Transverse colon (tissue), 4 donors: ENCODE data around the gene KCNT2. TPM values are rescaled to one million over a fixed set of nuclear protein-coding genes. Genes with fewer than 3 reads are reported as not detected.

Source experiments
- DNase-seq: peaks from one replicate; pipeline ENCODE4 v3.0.0-alpha.2; 2019
- H3K27ac ChIP-seq, 4 donors: fragments of 200-600 bp; sonication (generic); 2 replicates each; pipeline ENCODE4 v1.5.1; 2016 to 2018; ENCODE audit warnings: inconsistent platforms in 4 of 4
- H3K27me3 ChIP-seq: fragments of 200-600 bp; sonication (generic); 2 replicates; pipeline ENCODE4 v1.5.1; 2017; ENCODE audit warnings: inconsistent platforms
- H3K36me3 ChIP-seq, 4 donors: fragments of 200-600 bp; sonication (generic); 2 replicates each; pipeline ENCODE4 v1.5.1; 2017 to 2019; ENCODE audit warnings: inconsistent platforms in 4 of 4
- H3K4me1 ChIP-seq, 4 donors: fragments of 200-600 bp; sonication (generic); 2 replicates each; pipeline ENCODE4 v1.5.1; 2017 to 2020; ENCODE audit warnings: inconsistent platforms in 4 of 4
- H3K4me3 ChIP-seq, 4 donors: fragments of 200-600 bp; sonication (generic); 1 replicate in 1 of 4; 2 replicates in 3 of 4; pipeline versions ENCODE4 v1.5.1 to v1.6.1; 2017 to 2019; ENCODE audit warnings: inconsistent platforms in 4 of 4
- H3K9me3 ChIP-seq, 2 donors: fragments of 200-600 bp; sonication (generic); 2 replicates each; pipeline ENCODE4 v1.5.1; 2017 to 2019; ENCODE audit warnings: inconsistent platforms in 2 of 2
- CTCF ChIP-seq, 5 experiments: fragments of 200-600 bp in 3 of 5; fragments of 450-650 bp in 2 of 5; sonication (generic) in 3 of 5; IDR thresholded peaks; 1 replicate in 2 of 5; 2 replicates in 3 of 5; pipeline ENCODE4 v1.5.1; 2016 to 2017; ENCODE audit warnings: antibody characterized with exemption in 5 of 5, inconsistent platforms in 3 of 5, mild to moderate bottlenecking in 2 of 5, moderate library complexity in 1 of 5
- EP300 ChIP-seq: sonication (generic); formaldehyde crosslinking; IDR thresholded peaks from one replicate; pipeline ENCODE4 v1.6.1; 2017; ENCODE audit warnings: antibody characterized with exemption, low read depth
- POLR2A ChIP-seq: fragments of 450-650 bp; IDR thresholded peaks from one replicate; pipeline ENCODE4 v1.6.1; 2016; ENCODE audit warnings: antibody characterized with exemption, mild to moderate bottlenecking, moderate library complexity
- POLR2AphosphoS5 ChIP-seq, 3 donors: sonication (generic); formaldehyde crosslinking; IDR thresholded peaks; one replicate each; pipeline ENCODE4 v1.6.1; 2016; ENCODE audit warnings: antibody characterized with exemption in 3 of 3
- WGBS, 2 donors: methylation state at CpG; one replicate each; pipeline ENCODE4 v1.1.5; 2018; ENCODE audit warnings: low coverage in 1 of 2; 5-methylcytosine and 5-hydroxymethylcytosine counted together
- in situ Hi-C, 4 donors: fragments of 200-750 bp; cut with MboI; loops; one replicate each; pipeline versions ENCODE4 v1.15.0 to v1.15.1; 2017; ENCODE audit warnings: low sequenced_read_pairs in 3 of 4, low pct_ligation_motif_present in 1 of 4, low pct_unique_long_range_greater_than_20kb in 1 of 4
- intact Hi-C: fragments of 100-400 bp; cut with DNase I; formaldehyde crosslinking; loops from one replicate; pipeline ENCODE4 v1.15.1; 2023; ENCODE audit warnings: low total_unique reads
- total RNA-seq, 4 donors: library from RNA; depleted of rRNA; stranded (reverse); fragments of >200 nt; gene quantifications; one replicate each; pipeline ENCODE4 v1.1.0, GENCODE V29; 2016

Gene KCNT2
- total RNA-seq, 4 donors from 2014 or later: 0.80 to 1.7 (median 0.96) TPM; not detected in 1

- 77 to 83% methylated on average over 1 of the region's 1 CpG for WGBS, 2 donors
- in situ Hi-C loops (no loop called here), intact Hi-C loops (no loop called here)
- no peak overlapping the region for H3K27ac ChIP-seq
- H3K4me1 ChIP-seq: no peaks in the 10 kb centered on the region
- no peaks in the 10 kb centered on the region for H3K9me3 ChIP-seq
- no peaks in the 10 kb centered on the region for H3K36me3 ChIP-seq
- no peak for DNase-seq
- no peak overlapping the region for H3K4me3 ChIP-seq
- H3K27me3 ChIP-seq: no peaks in the 10 kb centered on the region
- no peak for TF ChIP-seq POLR2AphosphoS5 (IDR thresholded peaks at IDR 0.05)
- no peak for TF ChIP-seq CTCF (IDR thresholded peaks at IDR 0.05)
- no peak for TF ChIP-seq POLR2A
- no peak for TF ChIP-seq EP300
These were observed 148.9 kb downstream of the KCNT2 start for GRCh38 chr1:196459383-196459782.

GRCh38 chr1:196454792-196455191 lies 153.4 kb downstream of the KCNT2 start:
- H3K9me3 ChIP-seq: no peaks in the 10 kb centered on the region
- no peaks in the 10 kb centered on the region for H3K36me3 ChIP-seq
- H3K4me1 ChIP-seq: no peaks in the 10 kb centered on the region
- intact Hi-C loops (no loop called here), in situ Hi-C loops (no loop called here)
- no peak overlapping the region for H3K4me3 ChIP-seq
- 90 to 100% methylated on average over 2 of the region's 2 CpGs for WGBS, 2 donors
- no peaks in the 10 kb centered on the region for H3K27me3 ChIP-seq
- no peak for TF ChIP-seq CTCF (IDR thresholded peaks at IDR 0.05)
- TF ChIP-seq POLR2AphosphoS5 (IDR thresholded peaks at IDR 0.05): no peak
- TF ChIP-seq POLR2A: no peak
- no peak for TF ChIP-seq EP300
- no peak for DNase-seq
- no peak overlapping the region for H3K27ac ChIP-seq

GRCh38 chr1:196451103-196451502 lies 157.1 kb downstream of the KCNT2 start:
- no peak overlapping the region for H3K4me3 ChIP-seq
- no peak for DNase-seq
- TF ChIP-seq EP300 (no peak), POLR2AphosphoS5 (IDR thresholded peaks at IDR 0.05) (no peak), POLR2A (no peak), CTCF (IDR thresholded peaks at IDR 0.05) (no peak)
- H3K4me1 ChIP-seq: no peaks in the 10 kb centered on the region
- H3K9me3 ChIP-seq: no peaks in the 10 kb centered on the region
- no peak overlapping the region for H3K27ac ChIP-seq
- WGBS, 2 donors: 83 to 84% methylated on average over 3 to 5 of the region's 5 CpGs
- H3K36me3 ChIP-seq: no peaks in the 10 kb centered on the region
- intact Hi-C loops: no loop called here
- in situ Hi-C loops: no loop called here
- H3K27me3 ChIP-seq: no peaks in the 10 kb centered on the region

GRCh38 chr1:196450143-196451095 lies 157.8 kb downstream of the KCNT2 start:
- H3K9me3 ChIP-seq: no peaks in the 10 kb centered on the region
- no peaks in the 10 kb centered on the region for H3K4me1 ChIP-seq
- H3K27ac ChIP-seq: no peak overlapping the region
- intact Hi-C loops: no loop called here
- no peaks in the 10 kb centered on the region for H3K27me3 ChIP-seq
- in situ Hi-C loops: no loop called here
- H3K36me3 ChIP-seq: no peaks in the 10 kb centered on the region
- no peak for DNase-seq
- WGBS, 2 donors: 48 to 52% methylated on average over 4 of the region's 4 CpGs
- TF ChIP-seq CTCF (IDR thresholded peaks at IDR 0.05) (no peak), POLR2AphosphoS5 (IDR thresholded peaks at IDR 0.05) (no peak), POLR2A (no peak), EP300 (no peak)
- H3K4me3 ChIP-seq: no peak overlapping the region
